HG03039 (cell line): ENCODE results near the gene ANO7.
"Not testable (repeated sequence)": the region's sequence is repeated elsewhere in the genome, so short reads cannot be mapped to it uniquely, and the experiment has no call there.

Source experiments
- ATAC-seq: cut with Tn5 transposase; IDR thresholded peaks from one replicate; pipeline ENCODE4 v1.9.1; 2021; ENCODE audit warnings: mild to moderate bottlenecking, moderate library complexity; ENCODE audit not compliant: unreplicated experiment

Gene ANO7

DNA sequence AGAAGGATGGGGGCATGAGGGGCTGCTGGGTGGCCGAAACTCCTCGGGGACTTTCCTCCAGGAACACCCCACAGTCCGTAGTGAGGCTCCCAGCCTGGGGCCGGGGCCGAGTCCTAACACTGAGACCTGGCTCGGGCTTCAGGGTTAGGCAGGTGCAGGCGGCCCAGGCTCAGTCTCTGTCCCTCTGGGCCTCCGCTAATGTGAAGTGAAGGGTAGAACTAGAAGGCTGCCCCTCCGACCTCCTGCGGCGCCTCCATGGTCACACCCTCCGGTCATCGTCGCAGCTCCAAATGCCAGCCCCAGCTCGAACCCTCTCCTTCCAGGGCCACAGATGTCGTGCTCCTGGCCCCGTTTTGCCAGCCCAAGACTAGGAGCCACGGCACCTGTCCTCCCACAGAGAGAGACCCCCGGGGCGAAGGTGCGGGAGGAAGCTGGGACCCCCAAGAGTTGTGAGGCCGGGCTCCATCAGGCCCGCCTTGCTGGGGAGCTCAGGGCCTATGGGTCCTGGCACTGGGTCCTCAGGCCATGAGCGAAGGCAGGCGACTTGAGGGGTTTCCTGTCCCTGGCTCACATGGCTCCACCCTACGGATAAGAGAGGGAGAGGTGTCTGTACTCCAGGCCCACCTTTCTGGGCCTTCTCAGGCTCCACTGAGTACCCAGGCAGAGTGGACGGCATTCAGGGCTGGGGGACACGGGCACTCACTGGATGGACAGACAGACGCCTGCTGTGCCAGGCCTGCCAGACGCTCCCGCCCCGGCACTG is 797 bp downstream of the ANO7 start:
- no peak for ATAC-seq

DNA sequence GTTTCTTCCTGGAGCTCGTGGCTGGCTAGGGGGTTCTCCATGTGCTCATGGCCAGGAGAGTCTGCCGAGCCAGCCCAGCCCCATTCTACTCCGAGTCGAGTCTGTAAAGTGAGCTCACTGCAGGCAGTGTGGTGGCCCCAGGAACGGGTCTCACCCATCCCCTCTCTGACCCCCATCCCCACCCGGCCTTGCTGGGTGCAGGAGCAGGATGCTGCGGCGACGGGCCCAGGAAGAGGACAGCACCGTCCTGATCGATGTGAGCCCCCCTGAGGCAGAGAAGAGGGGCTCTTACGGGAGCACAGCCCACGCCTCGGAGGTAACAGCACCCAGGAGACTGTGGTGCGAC is 1.4 kb downstream of the ANO7 start:
- no peak for ATAC-seq

DNA sequence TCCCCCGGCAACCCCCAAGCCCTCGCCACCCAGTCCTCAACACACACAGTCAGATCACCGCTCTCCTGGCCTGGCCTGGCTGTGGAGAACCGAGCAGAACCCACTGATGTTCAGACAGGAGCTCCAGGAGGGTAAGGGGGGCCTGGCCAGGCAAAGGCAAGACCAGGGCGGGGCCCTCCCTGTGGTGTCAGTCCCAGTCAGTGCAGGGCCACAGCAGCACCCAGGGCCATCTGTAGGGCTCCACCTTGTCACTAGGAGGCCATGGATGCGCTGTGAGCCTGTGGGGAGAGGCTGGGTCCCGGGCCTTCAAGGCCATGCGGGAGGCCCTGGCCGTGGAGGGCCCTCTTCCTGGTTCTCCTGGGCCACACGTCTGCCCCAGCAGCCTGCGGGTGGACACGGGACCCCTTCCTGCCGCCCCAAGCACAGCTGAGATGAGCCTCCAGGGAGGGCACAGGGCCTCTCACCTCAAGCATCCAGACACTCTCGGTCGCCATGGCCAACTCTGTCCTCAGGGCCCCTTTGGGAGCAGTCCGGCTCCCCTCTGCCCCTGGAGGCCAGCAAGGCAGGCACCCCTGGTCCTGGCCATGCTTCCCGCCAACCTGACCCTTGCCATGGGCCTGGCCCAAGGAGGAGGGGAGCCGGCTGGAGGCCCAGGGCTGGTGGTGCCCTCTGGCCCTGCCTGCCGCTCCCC is 2.0 kb downstream of the ANO7 start:
- ATAC-seq, result no peak

DNA sequence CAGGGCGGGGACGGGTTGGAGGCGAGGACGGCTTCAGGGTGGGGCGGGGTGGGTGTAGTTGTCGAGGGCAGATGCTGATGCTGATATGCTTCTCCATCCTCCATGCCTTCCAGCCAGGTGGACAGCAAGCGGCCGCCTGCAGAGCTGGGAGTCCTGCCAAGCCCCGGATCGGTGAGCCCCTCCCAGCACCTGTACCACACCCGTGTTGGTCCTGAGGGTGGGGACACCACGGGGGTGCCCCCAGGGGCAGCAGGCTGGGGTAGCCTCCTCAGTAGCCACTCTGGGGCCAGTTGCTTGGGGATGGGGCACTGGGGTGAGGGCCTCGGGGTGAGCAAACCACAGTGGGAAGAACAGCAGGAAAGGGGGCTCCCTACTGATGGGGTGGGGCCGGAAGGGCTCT is 2.6 kb downstream of the ANO7 start:
- no peak for ATAC-seq

GRCh38 chr2:241193271-241193670 is 4.8 kb downstream of the ANO7 start:
- ATAC-seq, result no peak

DNA sequence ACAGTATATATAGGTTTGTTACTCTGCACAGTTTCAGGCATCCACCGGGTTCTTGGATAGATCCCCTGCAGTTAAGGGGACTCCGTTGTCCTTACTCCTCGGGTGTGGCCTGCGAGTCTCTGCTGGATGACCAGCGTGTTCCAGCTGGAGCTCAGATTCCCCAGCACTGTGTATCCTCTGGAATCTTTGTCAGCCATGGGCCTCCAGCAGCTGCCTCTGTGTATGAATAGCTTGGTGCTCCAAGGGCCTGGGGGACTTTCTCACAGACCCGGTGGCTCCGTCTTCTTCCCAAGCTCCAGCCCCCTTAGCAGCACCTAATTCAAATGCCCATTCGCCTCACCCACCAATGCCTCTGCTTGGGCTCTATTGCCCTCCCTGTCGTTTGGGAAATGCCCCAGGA is 6.3 kb downstream of the ANO7 start:
- no peak for ATAC-seq

GRCh38 chr2:241195506-241196130 is 7.1 kb downstream of the ANO7 start:
- no peak for ATAC-seq

- ATAC-seq, result not testable (repeated sequence)
These were observed 8.8 kb downstream of the ANO7 start for GRCh38 chr2:241197246-241197645.

- no peak for ATAC-seq
These were observed 9.5 kb downstream of the ANO7 start for GRCh38 chr2:241197947-241198346.

DNA sequence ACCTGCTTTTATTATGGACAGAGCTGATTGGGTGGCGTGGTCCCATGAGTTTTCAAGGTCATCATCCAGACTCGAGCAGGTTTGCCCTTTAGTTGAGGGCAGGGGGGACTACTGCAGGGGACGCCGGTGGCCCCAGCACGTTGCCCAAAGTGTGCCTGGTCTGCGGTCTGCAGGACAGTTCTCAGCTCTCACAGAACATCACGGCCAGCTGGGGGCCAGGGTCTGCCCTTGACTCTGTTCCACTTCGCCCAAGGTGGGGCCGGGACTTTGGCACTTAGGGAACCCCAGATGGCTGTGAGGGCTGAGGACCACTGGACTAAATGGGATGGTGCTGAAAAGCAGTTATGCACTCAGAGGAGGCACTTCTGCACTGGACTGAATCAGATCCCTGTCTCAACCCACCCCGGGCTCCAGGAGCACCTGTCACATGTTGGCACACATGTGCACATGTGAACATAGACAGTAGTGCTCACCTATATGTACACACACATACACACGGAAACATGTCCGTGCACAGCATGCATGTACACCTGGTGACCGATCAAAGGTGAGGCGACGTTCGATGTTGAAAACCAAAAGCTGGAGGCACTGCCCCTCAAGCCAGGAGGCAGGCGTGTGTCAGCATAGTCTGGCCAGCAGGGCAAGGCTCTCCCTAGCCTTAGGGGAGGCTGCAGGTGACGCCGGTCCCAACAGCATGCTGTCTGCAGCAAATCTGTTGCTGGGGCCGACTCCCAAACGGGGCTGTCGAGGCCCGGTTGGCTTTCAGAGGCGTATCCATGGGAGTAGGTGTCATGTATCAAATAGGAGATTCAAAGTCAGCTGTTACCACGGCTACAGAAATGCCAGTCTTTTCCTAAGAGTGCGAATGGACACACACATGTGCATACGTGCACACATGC is 10.2 kb downstream of the ANO7 start:
- no peak for ATAC-seq

- no peak for ATAC-seq
These were observed 10.8 kb downstream of the ANO7 start for GRCh38 chr2:241199286-241199685.

GRCh38 chr2:241199897-241200821 is 11.7 kb downstream of the ANO7 start:
- no peak for ATAC-seq

- ATAC-seq, result no peak
These were observed 12.4 kb downstream of the ANO7 start for GRCh38 chr2:241200822-241201395.

DNA sequence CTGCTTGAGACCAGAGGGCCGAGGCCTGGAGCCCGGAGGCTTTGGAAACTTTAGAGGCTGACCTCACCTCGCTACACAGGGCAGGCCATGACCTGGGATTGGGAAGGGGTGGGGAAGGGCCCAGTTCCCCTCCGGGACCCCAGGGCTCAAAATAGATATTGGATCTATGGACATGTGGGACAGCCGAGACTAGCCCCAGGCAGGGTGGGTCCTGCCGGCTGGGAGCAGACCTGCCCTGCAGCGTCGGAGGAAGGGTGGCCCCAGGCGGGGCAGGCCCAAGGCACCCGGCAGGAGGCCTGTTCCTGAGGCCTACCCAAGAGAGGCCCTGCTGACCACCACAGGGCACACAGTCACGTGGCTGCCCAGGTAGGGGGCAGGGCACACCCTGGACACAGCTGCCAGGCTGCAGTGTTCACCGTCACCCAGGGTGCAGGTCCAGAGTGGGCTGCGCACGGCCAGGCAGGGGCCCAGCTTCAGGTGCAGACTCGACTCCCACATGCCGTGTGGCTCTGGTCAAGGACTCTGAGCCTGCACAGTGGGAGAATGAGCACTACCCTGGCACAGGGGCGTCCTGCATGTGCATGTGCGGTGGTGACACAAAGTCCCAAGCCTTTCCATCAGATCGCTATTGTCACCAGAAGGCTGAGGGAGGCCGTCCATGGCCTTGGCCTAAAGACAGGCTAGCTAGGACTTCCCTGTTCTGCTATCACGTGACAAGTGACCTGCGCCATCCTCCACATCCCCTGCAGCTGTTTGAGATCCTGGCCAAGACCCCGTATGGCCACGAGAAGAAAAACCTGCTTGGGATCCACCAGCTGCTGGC is 13.2 kb downstream of the ANO7 start:
- no peak for ATAC-seq

DNA sequence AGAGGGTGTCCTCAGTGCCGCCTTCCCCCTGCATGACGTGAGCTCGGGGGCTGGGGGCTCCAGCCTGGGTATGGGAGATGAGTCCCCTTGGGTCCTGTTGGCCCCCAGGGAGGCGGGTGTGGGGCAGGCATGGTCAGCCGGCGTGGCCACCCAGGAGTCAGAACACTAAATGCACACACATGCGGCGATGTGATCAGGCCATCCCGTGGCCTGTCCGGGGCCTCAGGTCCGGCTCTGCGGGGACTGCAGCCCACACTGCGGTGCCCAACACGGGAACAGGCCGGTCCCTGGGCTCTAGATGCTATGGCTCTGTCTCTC is 13.8 kb downstream of the ANO7 start:
- no peak for ATAC-seq

DNA sequence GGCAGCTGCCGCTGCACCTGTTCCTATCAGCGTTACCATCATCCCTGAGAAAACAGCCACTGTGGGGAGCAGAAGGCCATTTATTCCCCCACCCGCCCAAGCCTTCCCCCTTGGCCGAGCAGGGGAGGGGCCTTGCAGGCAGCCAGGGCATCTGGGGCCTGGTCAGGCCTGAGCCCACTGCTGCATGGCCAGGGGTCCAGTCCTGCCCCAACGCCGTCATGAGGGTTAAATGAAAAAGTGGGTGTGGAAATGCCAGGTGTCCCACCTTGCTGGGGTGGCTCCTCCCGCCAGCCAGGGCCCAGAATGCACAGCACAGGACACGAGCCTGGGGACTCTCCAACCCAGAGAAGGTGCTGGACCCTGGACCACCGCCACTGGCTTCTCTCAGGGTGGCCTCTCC is 14.2 kb downstream of the ANO7 start:
- ATAC-seq, result no peak

DNA sequence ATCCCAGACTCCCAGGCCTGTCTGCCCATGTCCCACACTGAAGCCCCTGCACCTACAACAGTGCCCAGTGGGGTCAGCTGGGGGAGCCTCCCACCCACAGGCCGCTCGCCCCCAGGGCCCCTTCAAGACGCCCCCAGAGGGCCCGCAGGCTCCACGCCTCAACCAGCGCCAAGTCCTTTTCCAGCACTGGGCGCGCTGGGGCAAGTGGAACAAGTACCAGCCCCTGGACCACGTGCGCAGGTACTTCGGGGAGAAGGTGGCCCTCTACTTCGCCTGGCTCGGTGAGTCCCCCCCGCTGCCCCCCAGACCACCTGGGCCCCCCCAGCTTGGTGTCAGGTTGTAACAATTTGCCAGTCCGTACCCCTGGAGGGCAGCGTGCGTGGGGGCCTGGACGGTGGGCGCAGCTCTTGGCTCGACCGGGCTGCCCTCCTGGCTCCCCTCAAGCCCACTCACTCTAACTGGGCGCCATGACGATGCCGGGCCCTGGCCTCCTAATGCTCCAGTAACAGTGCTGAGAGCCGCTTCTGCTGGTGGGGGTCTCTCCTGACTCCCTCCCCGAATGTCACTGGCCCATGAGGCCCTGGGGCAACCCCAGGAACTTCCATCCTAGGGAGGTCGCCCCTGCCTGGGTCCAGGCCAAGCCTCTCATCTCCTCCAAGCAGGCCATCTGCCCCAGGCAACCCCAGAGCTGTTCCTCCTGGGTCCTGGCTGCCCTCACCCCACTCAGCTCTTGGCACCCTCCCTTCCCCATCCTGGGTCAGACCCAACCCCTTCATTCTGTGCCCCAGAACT is 14.9 kb downstream of the ANO7 start:
- no peak for ATAC-seq

GRCh38 chr2:241204010-241204384 is 15.5 kb downstream of the ANO7 start:
- no peak for ATAC-seq
